ENCODE results near the gene CNIH3. TPM values are rescaled to one million over a fixed set of nuclear protein-coding genes. Genes with fewer than 3 reads are reported as not detected.
"Not testable (repeated sequence)": the region's sequence is repeated elsewhere in the genome, so short reads cannot be mapped to it uniquely, and the experiment has no call there.

The CNIH3 gene
- total RNA-seq, 1 donor from 2014 or later, result 5.3 TPM

- no peak for DNase-seq (ENCODE audit: low spot score)
Observed at GRCh38 chr1:224689374-224689773, 73.3 kb downstream of the CNIH3 start.

- DNase-seq (ENCODE audit: low spot score), result no peak
Observed at GRCh38 chr1:224690576-224690975, 74.5 kb downstream of the CNIH3 start.

GRCh38 chr1:224691148-224691925, 75.2 kb downstream of the CNIH3 start:
- DNase-seq (ENCODE audit: low spot score), result no peak

GRCh38 chr1:224694969-224695368, 78.9 kb downstream of the CNIH3 start:
- DNase-seq (ENCODE audit: low spot score), result no peak

- DNase-seq (ENCODE audit: low spot score), result no peak
Observed at GRCh38 chr1:224696021-224696420, 79.9 kb downstream of the CNIH3 start.

GRCh38 chr1:224696891-224697765, 81.0 kb downstream of the CNIH3 start:
- no peak for DNase-seq (ENCODE audit: low spot score)

- DNase-seq (ENCODE audit: low spot score), result no peak
Observed at GRCh38 chr1:224698015-224698451, 81.9 kb downstream of the CNIH3 start.

GRCh38 chr1:224700918-224701531, 84.9 kb downstream of the CNIH3 start:
- no peak for DNase-seq (ENCODE audit: low spot score)

GRCh38 chr1:224703702-224704101, 87.6 kb downstream of the CNIH3 start:
- DNase-seq (ENCODE audit: low spot score), result no peak

GRCh38 chr1:224704107-224704735, 88.1 kb downstream of the CNIH3 start:
- no peak for DNase-seq (ENCODE audit: low spot score)

- DNase-seq (ENCODE audit: low spot score), result no peak
Observed at GRCh38 chr1:224705578-224705977, 89.5 kb downstream of the CNIH3 start.

- DNase-seq (ENCODE audit: low spot score), result no peak
Observed at GRCh38 chr1:224707843-224708725, 92.0 kb downstream of the CNIH3 start.

GRCh38 chr1:224710196-224710595, 94.1 kb downstream of the CNIH3 start:
- DNase-seq (ENCODE audit: low spot score), result no peak

- not testable (repeated sequence) for DNase-seq (ENCODE audit: low spot score)
Observed at GRCh38 chr1:224711231-224711756, 95.2 kb downstream of the CNIH3 start.

GRCh38 chr1:224711876-224712275, 95.8 kb downstream of the CNIH3 start:
- DNase-seq (ENCODE audit: low spot score), result no peak

- no peak for DNase-seq (ENCODE audit: low spot score)
Observed at GRCh38 chr1:224713228-224713627, 97.1 kb downstream of the CNIH3 start.

GRCh38 chr1:224714553-224714952, 98.4 kb downstream of the CNIH3 start:
- no peak for DNase-seq (ENCODE audit: low spot score)

- DNase-seq (ENCODE audit: low spot score), result no peak
Observed at GRCh38 chr1:224718470-224719053, 102.4 kb downstream of the CNIH3 start.

GRCh38 chr1:224719716-224720115, 103.6 kb downstream of the CNIH3 start:
- no peak for DNase-seq (ENCODE audit: low spot score)

- DNase-seq (ENCODE audit: low spot score), result no peak
Observed at GRCh38 chr1:224720216-224720615, 104.1 kb downstream of the CNIH3 start.
